ENCODE data around the gene CLK3. TPM values are rescaled to one million over a fixed set of nuclear protein-coding genes. Genes with fewer than 3 reads are reported as not detected.

Gene CLK3
- total and polyA plus RNA-seq, 2 donors (not counting 1 experiment from before 2014, with no cell fraction given): 176 to 350 TPM

DNA sequence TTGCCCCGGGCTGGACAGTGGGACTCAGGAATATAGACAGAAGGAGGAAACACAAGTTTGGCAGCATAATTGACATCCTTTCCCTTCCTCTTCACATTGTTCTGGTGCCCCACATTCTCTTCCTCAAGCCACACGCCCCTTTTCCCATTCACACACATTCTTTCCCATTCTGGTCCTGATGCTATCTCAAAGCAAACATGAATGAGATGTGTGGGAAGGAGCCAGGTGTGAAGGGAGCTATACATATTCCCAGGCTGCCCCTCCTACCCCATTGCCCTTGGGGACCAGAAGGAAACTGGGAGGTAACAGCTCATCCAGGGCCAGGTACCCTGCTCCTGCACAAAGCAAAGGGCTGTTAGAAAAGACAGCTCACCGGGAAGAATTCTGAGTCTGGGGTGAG is 23.4 kb upstream of the CLK3 start:
- ATAC-seq (ENCODE audit: low read depth): no peak
- Mint-ChIP-seq H3K4me1 (no peaks in the 10 kb centered on the region), H3K27ac (no peak overlapping the region), H3K27me3 (no peaks in the 10 kb centered on the region), H3K4me3 (no peak overlapping the region), H3K9me3 (ENCODE audit: insufficient read depth) (no peaks in the 10 kb centered on the region)
- DNase-seq: no peak
- WGBS (ENCODE audit: insufficient coverage): 94% methylated on average over 1 of the region's 3 CpGs
- Histone ChIP-seq H3K9me3 (ENCODE audit: control extremely low read depth in 1 of 3, control insufficient read depth in 2 of 3, insufficient read depth in 1 of 3, low read length in 2 of 3) (no peaks in the 10 kb centered on the region), H3K4me3 (ENCODE audit: control extremely low read depth in 1 of 5, extremely low read depth in 1 of 5, insufficient read depth in 1 of 5, low read depth in 2 of 5, low read length in 4 of 5) (no peak overlapping the region), H2AFZ (ENCODE audit: insufficient read depth, low read depth, low read length, poor library complexity, severe bottlenecking) (no peak overlapping the region), H3K79me2 (ENCODE audit: control insufficient read depth, insufficient read depth, low read length) (no peaks in the 10 kb centered on the region), H4K20me1 (ENCODE audit: control insufficient read depth, insufficient read depth, low read length, poor library complexity, severe bottlenecking) (no peaks in the 10 kb centered on the region), H3K27ac (ENCODE audit: low read length in 2 of 2) (no peak overlapping the region), H3K4me1 (ENCODE audit: control insufficient read depth in 2 of 2, insufficient read depth in 2 of 2, low read length in 2 of 2) (no peaks in the 10 kb centered on the region), H3K4me2 (replicated peaks; ENCODE audit: low read depth, low read length, poor library complexity, severe bottlenecking) (no peak overlapping the region), H3K36me3 (replicated peaks in 1 of 2; ENCODE audit: control extremely low read depth in 1 of 2, control insufficient read depth in 1 of 2, extremely low read depth in 1 of 2, insufficient read depth in 2 of 2, low read length in 1 of 2) (peaks cover 14 to 37% of the 10 kb centered on the region in 2 experiments), H3K27me3 (replicated peaks in 1 of 4; ENCODE audit: control extremely low read depth in 1 of 4, control insufficient read depth in 3 of 4, insufficient read depth in 4 of 4, low read length in 3 of 4) (no peaks in the 10 kb centered on the region), H3K9ac (ENCODE audit: low read length) (no peak overlapping the region)
- intact Hi-C loops (cut with micrococcal nuclease): no loop called here
- ChIA-PET CTCF (no interaction called here), POLR2A (no interaction called here)
- TF ChIP-seq, protein P1, sequence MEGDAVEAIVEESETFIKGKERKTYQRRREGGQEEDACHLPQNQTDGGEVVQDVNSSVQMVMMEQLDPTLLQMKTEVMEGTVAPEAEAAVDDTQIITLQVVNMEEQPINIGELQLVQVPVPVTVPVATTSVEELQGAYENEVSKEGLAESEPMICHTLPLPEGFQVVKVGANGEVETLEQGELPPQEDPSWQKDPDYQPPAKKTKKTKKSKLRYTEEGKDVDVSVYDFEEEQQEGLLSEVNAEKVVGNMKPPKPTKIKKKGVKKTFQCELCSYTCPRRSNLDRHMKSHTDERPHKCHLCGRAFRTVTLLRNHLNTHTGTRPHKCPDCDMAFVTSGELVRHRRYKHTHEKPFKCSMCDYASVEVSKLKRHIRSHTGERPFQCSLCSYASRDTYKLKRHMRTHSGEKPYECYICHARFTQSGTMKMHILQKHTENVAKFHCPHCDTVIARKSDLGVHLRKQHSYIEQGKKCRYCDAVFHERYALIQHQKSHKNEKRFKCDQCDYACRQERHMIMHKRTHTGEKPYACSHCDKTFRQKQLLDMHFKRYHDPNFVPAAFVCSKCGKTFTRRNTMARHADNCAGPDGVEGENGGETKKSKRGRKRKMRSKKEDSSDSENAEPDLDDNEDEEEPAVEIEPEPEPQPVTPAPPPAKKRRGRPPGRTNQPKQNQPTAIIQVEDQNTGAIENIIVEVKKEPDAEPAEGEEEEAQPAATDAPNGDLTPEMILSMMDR (IDR thresholded peaks at IDR 0.05): no peak
- TF ChIP-seq EZH2 (IDR thresholded peaks at IDR 0.05; ENCODE audit: borderline replicate concordance, insufficient read depth, low read depth, low read length, poor library complexity, severe bottlenecking): no peak

DNA sequence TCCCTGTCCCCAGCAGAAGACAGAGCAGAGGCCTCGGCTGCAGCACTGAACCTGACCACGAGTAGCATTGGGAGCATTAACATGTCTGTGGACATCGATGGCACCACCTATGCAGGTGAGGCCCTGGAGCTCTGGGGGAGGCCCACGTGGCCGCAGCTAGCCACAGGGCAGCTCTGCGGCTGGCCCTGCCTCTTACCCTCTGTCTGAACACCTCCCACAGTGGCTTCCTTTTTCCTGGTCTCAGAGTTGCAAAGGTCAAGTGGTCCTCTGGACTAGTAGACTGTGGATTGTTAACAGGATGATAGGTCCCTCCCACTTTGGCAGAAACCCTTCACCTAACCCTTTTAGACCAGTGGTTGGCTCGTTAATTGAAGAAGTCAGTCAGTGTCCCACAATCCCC is 22.5 kb upstream of the CLK3 start:
- no peak for ATAC-seq (ENCODE audit: low read depth)
- H3K9me3 ChIP-seq (ENCODE audit: control extremely low read depth in 1 of 3, control insufficient read depth in 2 of 3, insufficient read depth in 1 of 3, low read length in 2 of 3): no peaks in the 10 kb centered on the region
- H3K27ac ChIP-seq (ENCODE audit: low read length in 2 of 2): no peak overlapping the region
- peaks cover 0 to 5% of the 10 kb centered on the region in 2 donors for H3K4me1 ChIP-seq (ENCODE audit: control insufficient read depth in 2 of 2, insufficient read depth in 2 of 2, low read length in 2 of 2)
- peaks cover 14 to 37% of the 10 kb centered on the region in 2 experiments for H3K36me3 ChIP-seq (replicated peaks in 1 of 2; ENCODE audit: control extremely low read depth in 1 of 2, control insufficient read depth in 1 of 2, extremely low read depth in 1 of 2, insufficient read depth in 2 of 2, low read length in 1 of 2)
- no peaks in the 10 kb centered on the region for H3K9me3 Mint-ChIP-seq (ENCODE audit: insufficient read depth)
- no peak overlapping the region for H2AFZ ChIP-seq (ENCODE audit: insufficient read depth, low read depth, low read length, poor library complexity, severe bottlenecking)
- 98% methylated on average over 7 of the region's 7 CpGs for WGBS (ENCODE audit: insufficient coverage)
- CTCF ChIA-PET: no interaction called here
- peaks cover 4% of the 10 kb centered on the region for H3K4me1 Mint-ChIP-seq
- H3K4me3 Mint-ChIP-seq: no peak overlapping the region
- no peak for DNase-seq
- no peak overlapping the region for H3K4me3 ChIP-seq (ENCODE audit: control extremely low read depth in 1 of 5, extremely low read depth in 1 of 5, insufficient read depth in 1 of 5, low read depth in 2 of 5, low read length in 4 of 5)
- no peak overlapping the region for H3K27ac Mint-ChIP-seq
- no peak overlapping the region for H3K9ac ChIP-seq (ENCODE audit: low read length)
- H3K79me2 ChIP-seq (ENCODE audit: control insufficient read depth, insufficient read depth, low read length): no peaks in the 10 kb centered on the region
- POLR2A ChIA-PET: no interaction called here
- intact Hi-C loops (cut with micrococcal nuclease): no loop called here
- H3K4me2 ChIP-seq (replicated peaks; ENCODE audit: low read depth, low read length, poor library complexity, severe bottlenecking): no peak overlapping the region
- no peaks in the 10 kb centered on the region for H4K20me1 ChIP-seq (ENCODE audit: control insufficient read depth, insufficient read depth, low read length, poor library complexity, severe bottlenecking)
- no peaks in the 10 kb centered on the region for H3K27me3 Mint-ChIP-seq
- no peaks in the 10 kb centered on the region for H3K27me3 ChIP-seq (replicated peaks in 1 of 4; ENCODE audit: control extremely low read depth in 1 of 4, control insufficient read depth in 3 of 4, insufficient read depth in 4 of 4, low read length in 3 of 4)
- TF ChIP-seq EZH2 (IDR thresholded peaks at IDR 0.05; ENCODE audit: borderline replicate concordance, insufficient read depth, low read depth, low read length, poor library complexity, severe bottlenecking): no peak
- TF ChIP-seq, protein P1 (IDR thresholded peaks at IDR 0.05): no peak
